ENCODE results near the gene CACNA1B.
"Not testable (repeated sequence)": the region's sequence is repeated elsewhere in the genome, so short reads cannot be mapped to it uniquely, and the experiment has no call there.

- not testable (repeated sequence) for TF ChIP-seq POLR2AphosphoS5, CTCF (IDR thresholded peaks at IDR 0.05)
Observed at GRCh38 chr9:138019514-138019913, 141.9 kb downstream of the CACNA1B start.

Measured in upper lobe of left lung (tissue), 4 donors.